ENCODE measurements around the gene KCNK15.

KCNK15 gene

GRCh38 chr20:44714701-44715498 is 30.8 kb upstream of the KCNK15 start, which contains the start of gene CCN5:
Gene CCN5, plus strand, starts transcription at chr20:44715369. Its CDS starts 22 bp downstream, at chr20:44715391.
- H3K4me1 ChIP-seq (ENCODE audit: control insufficient read depth, insufficient read depth, low read length) = no peaks in the 10 kb centered on the region
- no peaks in the 10 kb centered on the region for H3K9me3 ChIP-seq (ENCODE audit: control insufficient read depth, low read length)
- no peak within 1 kb of the TSS for H3K4me3 ChIP-seq (ENCODE audit: insufficient read depth, low read depth, low read length)
- no peaks in the 10 kb centered on the region for H3K27me3 ChIP-seq (ENCODE audit: control insufficient read depth, insufficient read depth, low read length, poor library complexity, severe bottlenecking)
- no peaks in the 10 kb centered on the region for H3K36me3 ChIP-seq (ENCODE audit: control insufficient read depth, insufficient read depth, low read length)
- WGBS, 2 experiments = 85 to 86% methylated on average over 28 of the region's 28 CpGs
- H3K27ac ChIP-seq (ENCODE audit: insufficient read depth, low read depth, low read length, poor library complexity, severe bottlenecking) = no peak within 1 kb of the TSS

- H3K4me1 ChIP-seq (ENCODE audit: control insufficient read depth, insufficient read depth, low read length) = no peaks in the 10 kb centered on the region
- WGBS, 2 experiments = 89 to 92% methylated on average over 5 of the region's 5 CpGs
- H3K36me3 ChIP-seq (ENCODE audit: control insufficient read depth, insufficient read depth, low read length) = no peaks in the 10 kb centered on the region
- no peaks in the 10 kb centered on the region for H3K27me3 ChIP-seq (ENCODE audit: control insufficient read depth, insufficient read depth, low read length, poor library complexity, severe bottlenecking)
- H3K9me3 ChIP-seq (ENCODE audit: control insufficient read depth, low read length) = no peaks in the 10 kb centered on the region
- no peak overlapping the region for H3K27ac ChIP-seq (ENCODE audit: insufficient read depth, low read depth, low read length, poor library complexity, severe bottlenecking)
- no peak overlapping the region for H3K4me3 ChIP-seq (ENCODE audit: insufficient read depth, low read depth, low read length)
Observed at GRCh38 chr20:44715499-44716308, 30.0 kb upstream of the KCNK15 start.

DNA sequence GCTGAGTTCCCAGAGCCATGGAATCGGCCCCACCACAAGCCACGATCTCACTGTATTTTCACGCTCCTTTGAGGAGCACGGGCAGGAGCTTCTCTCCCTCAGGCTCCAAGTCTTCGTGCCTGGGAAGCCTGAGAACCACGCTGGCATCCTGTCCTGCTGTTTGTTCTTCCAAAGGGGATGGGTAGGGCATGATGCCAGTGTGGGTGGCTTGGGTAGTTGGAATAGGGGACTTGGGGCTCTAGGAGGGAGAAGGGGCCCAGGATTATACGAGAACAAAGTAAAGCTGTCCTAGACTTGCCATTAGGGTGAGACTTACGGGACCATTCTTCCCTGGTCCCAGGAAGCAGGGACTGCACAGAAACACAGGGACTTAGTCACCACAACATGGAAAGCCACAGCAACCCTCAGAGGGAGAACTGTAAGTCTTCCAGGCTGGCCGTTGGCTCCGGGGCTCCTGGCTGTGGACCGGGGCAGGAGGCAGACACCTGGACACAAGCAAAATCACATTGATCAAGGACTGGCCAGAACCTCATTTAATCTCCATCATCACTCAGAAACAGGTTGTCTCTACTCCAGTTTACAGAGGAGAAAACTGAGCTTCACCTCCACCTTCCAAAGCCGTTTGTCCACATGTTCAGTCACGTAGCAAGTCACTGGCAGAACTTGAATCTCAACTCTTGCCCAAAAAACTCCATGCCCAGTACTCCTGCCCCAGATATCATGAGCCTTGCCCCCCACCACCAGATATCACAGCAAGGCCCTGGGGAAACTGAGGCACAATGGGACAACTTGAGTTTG is 29.2 kb upstream of the KCNK15 start:
- H3K4me3 ChIP-seq (ENCODE audit: insufficient read depth, low read depth, low read length) = no peak overlapping the region
- H3K4me1 ChIP-seq (ENCODE audit: control insufficient read depth, insufficient read depth, low read length) = no peaks in the 10 kb centered on the region
- H3K27ac ChIP-seq (ENCODE audit: insufficient read depth, low read depth, low read length, poor library complexity, severe bottlenecking) = no peak overlapping the region
- H3K27me3 ChIP-seq (ENCODE audit: control insufficient read depth, insufficient read depth, low read length, poor library complexity, severe bottlenecking) = no peaks in the 10 kb centered on the region
- 92 to 94% methylated on average over 13 of the region's 13 CpGs for WGBS, 2 experiments
- H3K9me3 ChIP-seq (ENCODE audit: control insufficient read depth, low read length) = no peaks in the 10 kb centered on the region
- H3K36me3 ChIP-seq (ENCODE audit: control insufficient read depth, insufficient read depth, low read length) = no peaks in the 10 kb centered on the region

DNA sequence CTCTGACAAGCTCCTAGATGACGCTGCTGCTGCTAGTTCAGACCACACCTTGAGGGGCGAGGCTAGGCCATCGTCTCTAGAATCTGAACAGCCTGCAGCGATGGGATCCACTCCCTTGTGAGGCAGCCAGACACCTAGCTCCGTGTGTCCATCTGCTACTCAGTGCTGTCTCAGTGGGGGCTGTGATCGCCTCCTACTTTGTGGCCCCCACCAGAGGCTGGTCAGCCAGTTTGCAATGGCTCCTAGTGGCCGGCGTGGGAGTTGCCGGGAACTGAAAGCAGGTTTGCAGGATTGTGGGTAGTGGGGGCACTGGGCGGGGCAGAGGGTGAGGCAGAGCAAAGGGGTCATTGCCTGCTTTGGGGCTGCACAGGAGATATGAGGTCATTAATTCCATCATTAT is 27.7 kb upstream of the KCNK15 start:
- 68% methylated on average over 10 of the region's 10 CpGs for WGBS, 2 experiments
- H3K27ac ChIP-seq (ENCODE audit: insufficient read depth, low read depth, low read length, poor library complexity, severe bottlenecking) = no peak overlapping the region
- H3K27me3 ChIP-seq (ENCODE audit: control insufficient read depth, insufficient read depth, low read length, poor library complexity, severe bottlenecking) = no peaks in the 10 kb centered on the region
- no peaks in the 10 kb centered on the region for H3K9me3 ChIP-seq (ENCODE audit: control insufficient read depth, low read length)
- no peak overlapping the region for H3K4me3 ChIP-seq (ENCODE audit: insufficient read depth, low read depth, low read length)
- H3K36me3 ChIP-seq (ENCODE audit: control insufficient read depth, insufficient read depth, low read length) = no peaks in the 10 kb centered on the region
- no peaks in the 10 kb centered on the region for H3K4me1 ChIP-seq (ENCODE audit: control insufficient read depth, insufficient read depth, low read length)

GRCh38 chr20:44719841-44720240 is 25.8 kb upstream of the KCNK15 start:
- H3K4me3 ChIP-seq (ENCODE audit: insufficient read depth, low read depth, low read length) = no peak overlapping the region
- no peak overlapping the region for H3K27ac ChIP-seq (ENCODE audit: insufficient read depth, low read depth, low read length, poor library complexity, severe bottlenecking)
- 94 to 95% methylated on average over 19 of the region's 19 CpGs for WGBS, 2 experiments
- no peaks in the 10 kb centered on the region for H3K4me1 ChIP-seq (ENCODE audit: control insufficient read depth, insufficient read depth, low read length)
- H3K36me3 ChIP-seq (ENCODE audit: control insufficient read depth, insufficient read depth, low read length) = no peaks in the 10 kb centered on the region
- H3K27me3 ChIP-seq (ENCODE audit: control insufficient read depth, insufficient read depth, low read length, poor library complexity, severe bottlenecking) = no peaks in the 10 kb centered on the region
- H3K9me3 ChIP-seq (ENCODE audit: control insufficient read depth, low read length) = no peaks in the 10 kb centered on the region

DNA sequence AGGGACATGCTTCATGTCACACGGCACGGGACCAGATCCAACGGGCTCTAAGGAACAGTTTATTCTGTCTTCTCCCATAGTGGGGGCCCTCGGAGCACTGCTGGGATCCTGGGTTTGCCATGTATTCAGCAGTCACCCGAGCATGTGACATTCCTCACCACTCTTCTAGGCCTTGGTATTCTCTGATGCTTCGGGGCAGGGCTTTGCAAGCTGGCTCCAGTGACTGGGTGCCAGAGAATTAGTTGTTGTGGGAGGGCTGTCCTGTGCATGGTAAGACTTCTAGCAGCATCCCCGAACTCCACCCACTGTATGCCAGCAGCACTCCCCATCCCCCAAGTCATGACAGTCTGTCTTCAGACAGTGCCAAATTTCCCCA is 25.1 kb upstream of the KCNK15 start:
- WGBS, 2 experiments = 74 to 80% methylated on average over 7 of the region's 7 CpGs
- H3K4me3 ChIP-seq (ENCODE audit: insufficient read depth, low read depth, low read length) = no peak overlapping the region
- no peaks in the 10 kb centered on the region for H3K9me3 ChIP-seq (ENCODE audit: control insufficient read depth, low read length)
- no peaks in the 10 kb centered on the region for H3K4me1 ChIP-seq (ENCODE audit: control insufficient read depth, insufficient read depth, low read length)
- H3K27me3 ChIP-seq (ENCODE audit: control insufficient read depth, insufficient read depth, low read length, poor library complexity, severe bottlenecking) = no peaks in the 10 kb centered on the region
- H3K36me3 ChIP-seq (ENCODE audit: control insufficient read depth, insufficient read depth, low read length) = no peaks in the 10 kb centered on the region
- no peak overlapping the region for H3K27ac ChIP-seq (ENCODE audit: insufficient read depth, low read depth, low read length, poor library complexity, severe bottlenecking)

GRCh38 chr20:44720997-44721784 is 24.5 kb upstream of the KCNK15 start:
- no peaks in the 10 kb centered on the region for H3K4me1 ChIP-seq (ENCODE audit: control insufficient read depth, insufficient read depth, low read length)
- H3K27me3 ChIP-seq (ENCODE audit: control insufficient read depth, insufficient read depth, low read length, poor library complexity, severe bottlenecking) = no peaks in the 10 kb centered on the region
- H3K9me3 ChIP-seq (ENCODE audit: control insufficient read depth, low read length) = no peaks in the 10 kb centered on the region
- 88 to 92% methylated on average over 9 to 11 of the region's 11 CpGs for WGBS, 2 experiments
- no peak overlapping the region for H3K4me3 ChIP-seq (ENCODE audit: insufficient read depth, low read depth, low read length)
- H3K36me3 ChIP-seq (ENCODE audit: control insufficient read depth, insufficient read depth, low read length) = no peaks in the 10 kb centered on the region
- H3K27ac ChIP-seq (ENCODE audit: insufficient read depth, low read depth, low read length, poor library complexity, severe bottlenecking) = no peak overlapping the region

DNA sequence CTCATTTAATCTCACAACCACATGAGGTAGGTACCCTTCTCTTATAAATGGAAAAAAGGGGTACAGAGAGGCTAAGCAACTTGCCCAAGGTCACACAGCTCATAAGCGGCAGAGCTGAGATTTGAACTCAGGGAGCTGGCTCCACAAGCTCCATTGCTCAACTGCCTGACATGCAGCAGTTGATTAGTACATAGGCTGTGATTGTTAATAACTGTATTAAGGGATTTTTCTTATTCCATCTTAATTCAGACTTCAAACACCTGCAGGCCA is 23.9 kb upstream of the KCNK15 start:
- Histone ChIP-seq H3K9me3 (ENCODE audit: control insufficient read depth, low read length) (no peaks in the 10 kb centered on the region), H3K27ac (ENCODE audit: insufficient read depth, low read depth, low read length, poor library complexity, severe bottlenecking) (no peak overlapping the region), H3K36me3 (ENCODE audit: control insufficient read depth, insufficient read depth, low read length) (no peaks in the 10 kb centered on the region), H3K4me1 (ENCODE audit: control insufficient read depth, insufficient read depth, low read length) (no peaks in the 10 kb centered on the region), H3K4me3 (ENCODE audit: insufficient read depth, low read depth, low read length) (no peak overlapping the region), H3K27me3 (ENCODE audit: control insufficient read depth, insufficient read depth, low read length, poor library complexity, severe bottlenecking) (no peaks in the 10 kb centered on the region)
- 91 to 100% methylated on average over 1 of the region's 1 CpG for WGBS, 2 experiments

DNA sequence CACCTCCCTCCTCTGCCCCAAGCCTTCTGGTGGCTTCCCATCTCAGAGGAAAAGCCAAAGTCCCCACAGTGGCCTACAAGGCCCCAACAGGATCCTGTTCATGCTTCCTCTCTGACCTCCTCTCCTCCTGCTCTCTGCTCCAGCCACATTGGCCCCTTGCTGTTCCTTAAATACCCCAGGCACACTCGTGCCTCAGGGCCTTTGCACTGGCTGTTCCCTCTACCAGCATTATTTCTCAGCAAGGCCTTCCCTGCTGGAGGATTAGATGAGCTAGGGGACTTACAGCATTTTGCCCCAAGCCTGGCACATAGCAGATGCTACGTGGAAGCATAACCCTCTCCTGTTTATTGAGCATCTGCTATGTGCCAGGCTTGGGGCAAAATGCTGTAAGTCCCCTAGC is 22.7 kb upstream of the KCNK15 start:
- no peaks in the 10 kb centered on the region for H3K4me1 ChIP-seq (ENCODE audit: control insufficient read depth, insufficient read depth, low read length)

More for the DNA sequence above, 22.7 kb upstream of the KCNK15 start:
- Histone ChIP-seq H3K4me3 (ENCODE audit: insufficient read depth, low read depth, low read length) (no peak overlapping the region), H3K9me3 (ENCODE audit: control insufficient read depth, low read length) (no peaks in the 10 kb centered on the region), H3K27ac (ENCODE audit: insufficient read depth, low read depth, low read length, poor library complexity, severe bottlenecking) (no peak overlapping the region), H3K36me3 (ENCODE audit: control insufficient read depth, insufficient read depth, low read length) (no peaks in the 10 kb centered on the region), H3K27me3 (ENCODE audit: control insufficient read depth, insufficient read depth, low read length, poor library complexity, severe bottlenecking) (no peaks in the 10 kb centered on the region)
- 87 to 89% methylated on average over 2 of the region's 2 CpGs for WGBS, 2 experiments
